Lower lobe of right lung (tissue), 2 donors: ENCODE data around the gene NCLN. TPM values are rescaled to one million over a fixed set of nuclear protein-coding genes. Genes with fewer than 3 reads are reported as not detected.

Experiments
- ATAC-seq, 2 donors: fragments of 200-7000 bp; cut with Tn5 transposase; one replicate each; pipeline ENCODE4 v1.9.1; 2020 to 2022; ENCODE audit warnings: mild to moderate bottlenecking in 2 of 2, moderate library complexity in 2 of 2
- DNase-seq: peaks from one replicate; pipeline ENCODE4 v3.0.0-alpha.2; 2020
- H3K27ac ChIP-seq: fragments of 200-600 bp; one replicate; pipeline ENCODE4 v1.8.0; 2022
- H3K27me3 ChIP-seq: fragments of 200-600 bp; one replicate; pipeline ENCODE4 v1.8.0; 2022; ENCODE audit warnings: low read depth
- H3K36me3 ChIP-seq: fragments of 200-600 bp; one replicate; pipeline ENCODE4 v1.8.0; 2022; ENCODE audit warnings: mild to moderate bottlenecking
- H3K4me1 ChIP-seq: fragments of 200-600 bp; one replicate; pipeline ENCODE4 v1.8.0; 2022
- H3K4me3 ChIP-seq: fragments of 200-600 bp; one replicate; pipeline ENCODE4 v1.8.0; 2022; ENCODE audit warnings: mild to moderate bottlenecking
- H3K9me3 ChIP-seq: fragments of 200-600 bp; one replicate; pipeline ENCODE4 v1.8.0; 2022
- CTCF ChIP-seq: fragments of 200-600 bp; IDR thresholded peaks from one replicate; pipeline ENCODE4 v1.8.0; 2022; ENCODE audit warnings: antibody characterized with exemption, mild to moderate bottlenecking
- intact Hi-C: fragments of 100-400 bp; cut with DNase I; formaldehyde crosslinking; loops from one replicate; pipeline ENCODE4 v1.11.0; 2022
- total RNA-seq: library from RNA; stranded (reverse); fragmentation: NEBNext Ultra II Directional; extraction: Animal tissue kit (Norgen Biotek cat#: 25700); gene quantifications from one replicate; pipeline ENCODE4 v1.2.1, GENCODE V29; 2021
- donor health status: DM: no; HTN: yes; CAD: no; lungs with severe emphysema.

Gene NCLN
- total RNA-seq, 1 donor from 2014 or later: 68.8 TPM

- H3K27ac ChIP-seq: no peak overlapping the region
- no peaks in the 10 kb centered on the region for H3K27me3 ChIP-seq
- H3K9me3 ChIP-seq: no peaks in the 10 kb centered on the region
- intact Hi-C loops: no loop called here
- peaks cover 6% of the 10 kb centered on the region for H3K4me1 ChIP-seq
- H3K4me3 ChIP-seq: no peak overlapping the region
- ATAC-seq (no peak), DNase-seq (no peak)
- TF ChIP-seq CTCF: no peak
- peaks cover 23% of the 10 kb centered on the region for H3K36me3 ChIP-seq
These were observed 37.2 kb upstream of the NCLN start for GRCh38 chr19:3148503-3148902.

GRCh38 chr19:3149089-3149488 is 36.6 kb upstream of the NCLN start:
- DNase-seq (no peak), ATAC-seq (no peak)
- Histone ChIP-seq H3K36me3 (peaks cover 23% of the 10 kb centered on the region), H3K27ac (no peak overlapping the region), H3K4me1 (peaks cover 6% of the 10 kb centered on the region), H3K27me3 (no peaks in the 10 kb centered on the region), H3K9me3 (no peaks in the 10 kb centered on the region), H3K4me3 (no peak overlapping the region)
- TF ChIP-seq CTCF: no peak
- intact Hi-C loops: no loop called here

GRCh38 chr19:3149526-3150505 is 35.9 kb upstream of the NCLN start:
- intact Hi-C loops: no loop called here
- peaks cover 23% of the 10 kb centered on the region for H3K36me3 ChIP-seq
- no peak for DNase-seq

GRCh38 chr19:3150739-3151329 is 34.9 kb upstream of the NCLN start:
- Histone ChIP-seq H3K4me1 (peaks cover 17% of the 10 kb centered on the region), H3K36me3 (peaks cover 23% of the 10 kb centered on the region), H3K4me3 (no peak overlapping the region), H3K27me3 (no peaks in the 10 kb centered on the region), H3K9me3 (no peaks in the 10 kb centered on the region), H3K27ac (no peak overlapping the region)
- TF ChIP-seq CTCF: no peak
- DNase-seq (no peak), ATAC-seq (no peak)
- intact Hi-C loops: no loop called here

More at GRCh38 chr19:3149526-3150505, 35.9 kb upstream of the NCLN start:
- Histone ChIP-seq H3K9me3 (no peaks in the 10 kb centered on the region), H3K27me3 (no peaks in the 10 kb centered on the region), H3K4me1 (peaks cover 7% of the 10 kb centered on the region), H3K27ac (no peak overlapping the region), H3K4me3 (no peak overlapping the region)
- no peak for ATAC-seq
- TF ChIP-seq CTCF: no peak

GRCh38 chr19:3151563-3152418 is 33.9 kb upstream of the NCLN start:
- intact Hi-C loops: no loop called here
- TF ChIP-seq CTCF: no peak
- DNase-seq: no peak
- Histone ChIP-seq H3K27ac (no peak overlapping the region), H3K4me1 (peaks cover 12% of the 10 kb centered on the region), H3K27me3 (no peaks in the 10 kb centered on the region), H3K9me3 (no peaks in the 10 kb centered on the region), H3K4me3 (no peak overlapping the region), H3K36me3 (peaks cover 23% of the 10 kb centered on the region)
- no peak for ATAC-seq
